GM23338 (cell line): ENCODE measurements around the gene ARL2BP.

Experiments used
- CREB1 ChIP-seq: fragments of 250-450 bp; sonication (Bioruptor Pico); IDR thresholded peaks from 2 replicates; pipeline ENCODE4 v1.5.0; 2020; ENCODE audit warnings: low read depth, mild to moderate bottlenecking, moderate library complexity
- CTCF ChIP-seq, 2 experiments: fragments of 200-600 bp in 1 of 2; sonication (generic) in 1 of 2; conservative IDR thresholded peaks; 2 replicates each; pipeline versions ENCODE4 v1.5.1 to v1.6.1; 2016 to 2017; ENCODE audit warnings: antibody characterized with exemption in 2 of 2, low read depth in 2 of 2, mild to moderate bottlenecking in 2 of 2, moderate library complexity in 1 of 2
- EZH2 ChIP-seq: fragments of 200-600 bp; sonication (generic); IDR thresholded peaks from one replicate; pipeline ENCODE4 v1.8.0; 2017; ENCODE audit warnings: antibody characterized with exemption, mild to moderate bottlenecking, low read depth; ENCODE audit not compliant: unreplicated experiment
- EZH2phosphoT487 ChIP-seq: fragments of 200-600 bp; sonication (generic); IDR thresholded peaks from one replicate; pipeline ENCODE4 v1.8.1; 2018; ENCODE audit warnings: antibody characterized with exemption; ENCODE audit not compliant: unreplicated experiment
- JUNB ChIP-seq: IDR thresholded peaks from one replicate; pipeline ENCODE4 v1.6.1; 2016; ENCODE audit warnings: antibody characterized with exemption; ENCODE audit not compliant: unreplicated experiment
- POLR2AphosphoS5 ChIP-seq: IDR thresholded peaks from 2 replicates; pipeline ENCODE4 v1.6.1; 2016; ENCODE audit warnings: antibody characterized with exemption, low read depth
- REST ChIP-seq: IDR thresholded peaks from one replicate; pipeline ENCODE4 v1.6.1; 2018; ENCODE audit warnings: antibody characterized with exemption; ENCODE audit not compliant: unreplicated experiment
- TF ChIP-seq, protein P1 (sequence below): IDR thresholded peaks from 2 replicates; pipeline ENCODE4 v1.6.1; 2016; ENCODE audit warnings: antibody characterized with exemption
- TF ChIP-seq, protein P2 (sequence below): fragments of 250-450 bp; sonication (Bioruptor Pico); IDR thresholded peaks from 2 replicates; pipeline ENCODE4 v1.5.0; 2020; ENCODE audit warnings: mild to moderate bottlenecking, moderate library complexity

GRCh38 chr16:57273359-57273758 is 28.3 kb downstream of the ARL2BP start:
- TF ChIP-seq CTCF (conservative IDR thresholded peaks at IDR 0.05; ENCODE audit: low read depth in 2 of 2): no peak
- TF ChIP-seq EZH2: no peak
- TF ChIP-seq CREB1 (CRISPR knock-in tag): no peak
- TF ChIP-seq POLR2AphosphoS5: no peak
- no peak for TF ChIP-seq REST
- TF ChIP-seq, protein P1, sequence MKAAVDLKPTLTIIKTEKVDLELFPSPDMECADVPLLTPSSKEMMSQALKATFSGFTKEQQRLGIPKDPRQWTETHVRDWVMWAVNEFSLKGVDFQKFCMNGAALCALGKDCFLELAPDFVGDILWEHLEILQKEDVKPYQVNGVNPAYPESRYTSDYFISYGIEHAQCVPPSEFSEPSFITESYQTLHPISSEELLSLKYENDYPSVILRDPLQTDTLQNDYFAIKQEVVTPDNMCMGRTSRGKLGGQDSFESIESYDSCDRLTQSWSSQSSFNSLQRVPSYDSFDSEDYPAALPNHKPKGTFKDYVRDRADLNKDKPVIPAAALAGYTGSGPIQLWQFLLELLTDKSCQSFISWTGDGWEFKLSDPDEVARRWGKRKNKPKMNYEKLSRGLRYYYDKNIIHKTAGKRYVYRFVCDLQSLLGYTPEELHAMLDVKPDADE: no peak
- TF ChIP-seq, protein P2, sequence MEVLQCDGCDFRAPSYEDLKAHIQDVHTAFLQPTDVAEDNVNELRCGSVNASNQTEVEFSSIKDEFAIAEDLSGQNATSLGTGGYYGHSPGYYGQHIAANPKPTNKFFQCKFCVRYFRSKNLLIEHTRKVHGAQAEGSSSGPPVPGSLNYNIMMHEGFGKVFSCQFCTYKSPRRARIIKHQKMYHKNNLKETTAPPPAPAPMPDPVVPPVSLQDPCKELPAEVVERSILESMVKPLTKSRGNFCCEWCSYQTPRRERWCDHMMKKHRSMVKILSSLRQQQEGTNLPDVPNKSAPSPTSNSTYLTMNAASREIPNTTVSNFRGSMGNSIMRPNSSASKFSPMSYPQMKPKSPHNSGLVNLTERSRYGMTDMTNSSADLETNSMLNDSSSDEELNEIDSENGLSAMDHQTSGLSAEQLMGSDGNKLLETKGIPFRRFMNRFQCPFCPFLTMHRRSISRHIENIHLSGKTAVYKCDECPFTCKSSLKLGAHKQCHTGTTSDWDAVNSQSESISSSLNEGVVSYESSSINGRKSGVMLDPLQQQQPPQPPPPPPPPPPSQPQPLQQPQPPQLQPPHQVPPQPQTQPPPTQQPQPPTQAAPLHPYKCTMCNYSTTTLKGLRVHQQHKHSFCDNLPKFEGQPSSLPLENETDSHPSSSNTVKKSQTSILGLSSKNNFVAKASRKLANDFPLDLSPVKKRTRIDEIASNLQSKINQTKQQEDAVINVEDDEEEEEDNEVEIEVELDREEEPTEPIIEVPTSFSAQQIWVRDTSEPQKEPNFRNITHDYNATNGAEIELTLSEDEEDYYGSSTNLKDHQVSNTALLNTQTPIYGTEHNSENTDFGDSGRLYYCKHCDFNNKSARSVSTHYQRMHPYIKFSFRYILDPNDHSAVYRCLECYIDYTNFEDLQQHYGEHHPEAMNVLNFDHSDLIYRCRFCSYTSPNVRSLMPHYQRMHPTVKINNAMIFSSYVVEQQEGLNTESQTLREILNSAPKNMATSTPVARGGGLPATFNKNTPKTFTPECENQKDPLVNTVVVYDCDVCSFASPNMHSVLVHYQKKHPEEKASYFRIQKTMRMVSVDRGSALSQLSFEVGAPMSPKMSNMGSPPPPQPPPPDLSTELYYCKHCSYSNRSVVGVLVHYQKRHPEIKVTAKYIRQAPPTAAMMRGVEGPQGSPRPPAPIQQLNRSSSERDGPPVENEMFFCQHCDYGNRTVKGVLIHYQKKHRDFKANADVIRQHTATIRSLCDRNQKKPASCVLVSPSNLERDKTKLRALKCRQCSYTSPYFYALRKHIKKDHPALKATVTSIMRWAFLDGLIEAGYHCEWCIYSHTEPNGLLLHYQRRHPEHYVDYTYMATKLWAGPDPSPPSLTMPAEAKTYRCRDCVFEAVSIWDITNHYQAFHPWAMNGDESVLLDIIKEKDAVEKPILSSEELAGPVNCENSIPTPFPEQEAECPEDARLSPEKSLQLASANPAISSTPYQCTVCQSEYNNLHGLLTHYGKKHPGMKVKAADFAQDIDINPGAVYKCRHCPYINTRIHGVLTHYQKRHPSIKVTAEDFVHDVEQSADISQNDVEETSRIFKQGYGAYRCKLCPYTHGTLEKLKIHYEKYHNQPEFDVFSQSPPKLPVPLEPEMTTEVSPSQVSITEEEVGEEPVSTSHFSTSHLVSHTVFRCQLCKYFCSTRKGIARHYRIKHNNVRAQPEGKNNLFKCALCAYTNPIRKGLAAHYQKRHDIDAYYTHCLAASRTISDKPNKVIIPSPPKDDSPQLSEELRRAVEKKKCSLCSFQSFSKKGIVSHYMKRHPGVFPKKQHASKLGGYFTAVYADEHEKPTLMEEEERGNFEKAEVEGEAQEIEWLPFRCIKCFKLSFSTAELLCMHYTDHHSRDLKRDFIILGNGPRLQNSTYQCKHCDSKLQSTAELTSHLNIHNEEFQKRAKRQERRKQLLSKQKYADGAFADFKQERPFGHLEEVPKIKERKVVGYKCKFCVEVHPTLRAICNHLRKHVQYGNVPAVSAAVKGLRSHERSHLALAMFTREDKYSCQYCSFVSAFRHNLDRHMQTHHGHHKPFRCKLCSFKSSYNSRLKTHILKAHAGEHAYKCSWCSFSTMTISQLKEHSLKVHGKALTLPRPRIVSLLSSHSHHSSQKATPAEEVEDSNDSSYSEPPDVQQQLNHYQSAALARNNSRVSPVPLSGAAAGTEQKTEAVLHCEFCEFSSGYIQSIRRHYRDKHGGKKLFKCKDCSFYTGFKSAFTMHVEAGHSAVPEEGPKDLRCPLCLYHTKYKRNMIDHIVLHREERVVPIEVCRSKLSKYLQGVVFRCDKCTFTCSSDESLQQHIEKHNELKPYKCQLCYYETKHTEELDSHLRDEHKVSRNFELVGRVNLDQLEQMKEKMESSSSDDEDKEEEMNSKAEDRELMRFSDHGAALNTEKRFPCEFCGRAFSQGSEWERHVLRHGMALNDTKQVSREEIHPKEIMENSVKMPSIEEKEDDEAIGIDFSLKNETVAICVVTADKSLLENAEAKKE: no peak
- no peak for TF ChIP-seq EZH2phosphoT487
- no peak for TF ChIP-seq JUNB
